ENCODE results near the gene AP1M1.

The AP1M1 gene

DNA sequence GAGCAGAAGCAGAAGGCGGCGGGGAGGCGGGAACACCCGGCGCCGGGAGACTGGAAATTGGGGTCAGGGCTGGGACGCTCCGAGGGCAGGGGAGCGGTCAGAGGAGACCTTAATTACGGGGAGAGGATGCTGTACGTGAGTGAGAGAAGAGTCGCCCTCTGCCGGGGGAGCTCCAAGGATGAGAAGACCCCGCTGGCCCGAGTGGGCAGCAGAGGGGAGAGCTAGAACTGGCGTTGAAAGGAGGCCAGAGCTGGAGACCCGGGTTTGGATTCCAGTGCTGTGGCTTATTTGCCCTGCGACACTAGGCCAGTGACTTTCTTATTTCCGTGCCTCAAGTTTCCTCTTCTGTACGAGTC is 12.0 kb upstream of the AP1M1 start:
- peak; percentile 38 to 45 for DNase-seq

DNA sequence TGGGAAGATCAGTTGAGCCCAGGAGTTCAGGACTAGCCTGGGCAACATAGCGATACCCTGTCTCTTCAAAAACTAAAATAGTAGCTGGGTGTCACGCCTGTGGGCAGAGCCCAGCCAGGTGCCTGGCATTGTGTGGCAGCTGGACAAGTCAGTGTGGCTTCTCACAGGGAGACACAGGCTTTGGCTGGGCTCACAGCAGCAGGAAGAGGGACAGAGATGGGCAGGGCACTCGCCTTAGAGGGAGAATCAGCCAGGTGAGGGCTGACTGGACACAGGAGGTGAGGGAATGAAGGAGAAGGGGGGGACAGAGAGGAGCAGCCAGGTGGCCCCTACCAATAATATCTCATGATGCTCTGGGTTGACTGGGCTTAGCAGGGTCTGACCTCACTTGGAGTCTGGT is 9.2 kb upstream of the AP1M1 start:
- DNase-seq = no peak

DNA sequence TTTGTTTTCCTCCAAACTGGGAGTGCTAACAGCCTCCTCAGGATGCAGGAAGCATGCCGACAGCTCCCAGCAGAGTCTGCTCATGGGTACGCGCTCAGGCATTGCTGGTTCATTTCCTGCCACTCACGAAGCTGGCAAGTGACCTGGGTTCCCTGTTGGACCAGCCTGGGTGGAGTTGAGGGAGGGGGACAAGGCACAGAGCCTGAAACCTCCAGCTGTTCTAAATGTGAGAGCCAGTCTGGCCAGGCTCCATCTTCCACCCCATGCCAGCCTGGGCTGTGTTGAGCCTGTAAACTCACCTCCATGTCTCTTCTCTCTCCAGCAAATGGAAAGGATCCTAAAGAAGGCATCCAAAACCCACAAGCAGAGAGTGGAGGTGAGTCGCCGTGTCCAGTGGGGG is 7.5 kb upstream of the AP1M1 start:
- no peak for DNase-seq

DNA sequence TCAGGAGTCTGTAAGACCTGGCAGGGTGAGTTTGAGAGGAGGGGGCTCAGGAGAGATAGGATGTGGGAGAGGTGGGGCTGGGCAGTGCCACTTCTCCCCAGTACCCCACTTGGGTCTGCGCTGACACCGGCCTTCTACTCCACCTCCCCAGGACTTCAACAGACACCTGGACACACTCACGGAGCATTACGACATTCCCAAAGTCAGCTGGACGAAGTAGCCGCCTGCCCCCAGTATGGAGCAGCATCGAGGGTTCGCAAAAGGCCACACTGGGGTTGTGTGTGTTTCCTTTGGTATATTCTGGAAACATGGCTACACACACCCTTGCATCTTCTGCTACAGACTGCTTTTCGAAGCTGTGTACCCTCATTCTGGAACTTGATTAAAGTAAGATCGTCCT is 7.0 kb upstream of the AP1M1 start:
- DNase-seq = no peak

DNA sequence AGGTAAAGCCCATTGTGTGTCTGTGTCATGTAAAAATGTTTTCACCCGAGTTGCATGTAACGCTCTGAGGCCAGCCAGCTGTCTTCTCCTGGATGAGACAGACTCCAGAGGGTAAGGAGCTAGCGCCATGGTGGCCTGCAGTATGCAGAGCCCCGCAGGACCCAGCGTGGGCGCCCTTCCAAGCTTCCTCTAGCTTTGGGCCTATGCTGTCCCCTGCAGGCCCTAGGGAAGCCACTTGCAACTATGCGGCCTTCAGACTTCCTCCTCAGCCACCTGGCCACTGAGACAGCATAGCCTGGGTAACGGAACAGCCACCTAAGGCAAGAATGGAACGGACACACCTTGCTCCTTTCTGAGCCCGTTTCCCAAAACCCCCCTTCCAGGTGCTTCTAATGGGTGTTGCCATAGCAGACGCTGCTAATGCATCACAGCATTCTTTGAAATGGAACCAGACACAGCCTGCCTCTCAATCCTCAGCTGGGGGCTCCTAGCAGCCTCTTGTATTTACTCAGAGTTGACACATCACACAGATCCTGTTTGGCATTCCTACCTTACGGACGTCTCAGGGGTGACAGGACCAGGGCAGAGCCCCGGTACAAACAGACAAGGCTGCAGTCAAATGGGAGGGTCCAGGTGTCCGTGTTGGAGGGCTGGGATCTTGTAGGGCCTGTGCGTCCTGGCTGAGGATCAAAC is 6.3 kb upstream of the AP1M1 start:
- no peak for DNase-seq

DNA sequence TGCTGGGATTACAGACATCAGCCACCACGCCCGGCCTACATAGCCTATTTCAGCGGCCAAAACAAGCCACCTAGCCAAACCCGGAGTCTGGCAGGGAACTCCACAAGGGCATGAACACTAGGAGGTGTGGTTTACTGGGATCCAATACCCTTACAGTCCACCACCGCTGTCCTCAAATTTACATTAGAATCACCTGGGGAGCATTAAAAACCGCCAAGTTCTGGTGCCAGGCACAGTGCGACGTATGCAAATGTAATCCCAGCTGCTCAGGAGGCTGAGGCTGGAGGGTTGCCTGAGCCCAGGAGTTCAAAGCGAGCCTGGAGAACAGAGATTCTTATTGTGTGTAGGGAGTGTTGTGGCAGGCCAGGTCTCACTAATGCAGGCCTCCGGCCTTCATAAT is 4.2 kb upstream of the AP1M1 start:
- no peak for DNase-seq

DNA sequence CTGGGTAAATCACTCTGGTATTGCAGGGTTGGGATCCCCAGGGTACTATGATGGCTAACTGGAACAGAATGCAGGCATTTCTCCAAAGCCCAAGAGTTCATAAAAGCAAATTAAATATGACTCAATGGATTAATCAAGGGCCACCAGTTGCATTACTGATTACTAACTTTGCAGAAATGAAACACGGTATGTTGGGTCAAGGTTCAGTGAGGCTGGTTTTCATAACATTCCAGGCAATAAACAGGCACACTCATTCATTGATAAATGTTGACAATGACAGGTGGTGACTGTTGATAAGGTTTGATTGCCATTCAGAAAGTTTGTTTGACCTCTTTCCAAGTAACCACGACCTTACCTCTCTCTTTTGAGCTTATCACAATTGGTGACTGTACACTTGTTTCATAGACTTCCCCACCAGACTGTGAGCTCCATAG is 506 bp upstream of the AP1M1 start:
- no peak for DNase-seq

DNA sequence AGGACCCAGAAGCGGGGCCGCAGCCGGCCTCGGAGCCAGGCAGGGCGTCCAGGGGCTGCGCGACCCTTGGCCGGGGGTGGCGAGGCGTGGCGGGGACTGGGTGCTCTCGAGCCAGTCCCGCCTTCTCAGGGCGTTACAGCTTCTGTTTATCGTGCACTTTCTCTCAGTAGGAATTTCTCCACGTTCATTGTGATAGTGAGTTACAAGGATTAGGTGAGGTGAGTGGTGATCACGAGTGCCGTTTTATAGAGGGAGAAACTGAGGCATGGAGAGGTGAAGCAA is 600 bp downstream of the AP1M1 start:
- no peak for DNase-seq

DNA sequence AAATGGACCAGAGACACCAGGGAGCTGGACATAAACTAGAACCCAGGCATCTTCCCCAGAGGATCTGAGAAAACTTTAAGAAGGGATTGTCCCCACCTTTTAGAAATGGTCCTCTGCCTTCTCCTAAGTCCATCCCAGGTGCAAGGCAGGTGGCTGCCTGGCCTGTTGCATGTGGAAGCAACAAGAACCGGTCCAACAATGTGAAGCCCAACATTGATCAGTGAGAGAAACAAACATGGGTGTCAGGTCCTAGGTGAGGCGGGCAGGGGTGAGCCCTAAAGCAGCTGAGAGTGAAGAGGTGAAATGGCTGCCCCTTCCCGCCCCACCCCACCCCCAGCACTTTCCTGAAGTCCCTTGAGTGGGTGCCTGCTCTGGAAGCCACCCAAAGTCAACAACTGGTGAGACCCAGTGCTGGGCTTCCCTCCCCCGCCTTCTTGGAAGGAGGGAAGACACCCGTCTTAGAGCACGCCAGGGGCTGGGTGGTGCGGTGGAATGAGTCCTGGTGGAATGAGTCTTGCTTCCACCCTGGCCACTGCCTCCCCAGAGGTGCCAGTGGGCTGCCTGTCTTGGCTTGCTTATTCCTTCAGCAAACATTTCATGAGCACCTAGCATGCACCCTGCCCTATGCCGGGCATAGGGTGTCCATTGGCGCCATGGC is 1.7 kb downstream of the AP1M1 start:
- no peak for DNase-seq

DNA sequence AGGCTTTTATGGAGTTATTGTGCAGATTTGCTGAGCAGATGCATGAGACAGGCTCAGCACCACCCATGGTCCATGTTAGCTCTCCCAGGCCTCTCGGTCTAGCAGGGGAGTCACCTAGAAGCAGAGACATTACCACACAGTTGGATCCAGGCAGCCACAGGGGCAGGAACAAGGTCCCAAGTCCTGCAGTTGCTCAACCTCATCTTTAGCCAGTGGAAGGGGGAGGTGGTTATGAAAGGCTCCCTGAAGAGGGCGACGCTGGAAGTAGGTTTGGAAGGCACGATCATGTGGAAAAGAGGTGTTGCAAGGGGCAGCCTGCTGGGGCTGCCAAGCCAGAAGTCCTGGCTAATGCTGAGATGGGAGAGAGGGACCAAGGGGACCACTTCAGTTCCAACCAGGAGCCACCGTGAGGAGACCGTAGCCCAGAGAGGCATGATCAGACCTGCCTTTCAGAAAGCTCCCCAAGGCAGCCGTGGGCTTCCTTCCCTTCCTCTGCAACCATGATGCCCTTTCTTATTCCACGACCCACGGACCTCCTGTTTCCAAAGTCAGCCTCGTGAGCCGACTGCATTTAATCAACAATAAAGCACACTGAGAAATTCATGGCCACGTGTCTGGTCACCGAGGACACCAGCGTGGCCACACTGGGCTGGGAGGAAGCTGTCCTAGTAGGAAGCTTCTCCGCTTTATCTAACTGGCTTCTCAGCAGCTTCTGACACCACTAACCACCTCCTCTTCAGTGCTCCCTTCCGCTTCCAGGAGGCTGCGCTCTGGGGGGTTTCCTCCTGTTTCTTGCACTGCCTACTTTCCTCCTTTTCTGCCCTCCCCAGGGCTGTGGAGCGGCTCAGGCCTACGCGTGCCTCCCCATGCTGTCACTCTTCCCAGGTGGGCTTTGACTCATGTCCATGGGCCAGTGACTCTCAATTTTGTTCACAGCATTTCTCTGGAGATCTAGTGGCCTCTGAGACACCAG is 2.6 kb downstream of the AP1M1 start:
- no peak for DNase-seq

DNA sequence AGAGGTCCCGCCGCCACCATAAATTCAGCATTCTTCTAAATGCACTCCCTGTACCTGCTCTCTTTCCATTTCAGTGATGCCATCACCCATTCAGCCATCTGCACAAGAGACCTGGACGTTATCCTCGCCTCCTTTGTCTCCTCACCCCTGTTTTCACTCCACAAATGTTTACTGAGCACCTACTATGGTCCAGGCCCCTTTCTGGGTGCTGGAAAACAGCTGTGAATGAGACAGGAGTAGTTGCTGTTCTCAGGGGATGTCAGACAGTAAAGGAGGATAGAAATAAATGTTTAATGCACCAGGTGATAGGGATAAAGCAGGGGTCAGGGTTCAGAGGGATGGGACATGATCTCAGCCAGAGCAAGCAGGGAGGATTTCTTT is 3.3 kb downstream of the AP1M1 start:
- no peak for DNase-seq

DNA sequence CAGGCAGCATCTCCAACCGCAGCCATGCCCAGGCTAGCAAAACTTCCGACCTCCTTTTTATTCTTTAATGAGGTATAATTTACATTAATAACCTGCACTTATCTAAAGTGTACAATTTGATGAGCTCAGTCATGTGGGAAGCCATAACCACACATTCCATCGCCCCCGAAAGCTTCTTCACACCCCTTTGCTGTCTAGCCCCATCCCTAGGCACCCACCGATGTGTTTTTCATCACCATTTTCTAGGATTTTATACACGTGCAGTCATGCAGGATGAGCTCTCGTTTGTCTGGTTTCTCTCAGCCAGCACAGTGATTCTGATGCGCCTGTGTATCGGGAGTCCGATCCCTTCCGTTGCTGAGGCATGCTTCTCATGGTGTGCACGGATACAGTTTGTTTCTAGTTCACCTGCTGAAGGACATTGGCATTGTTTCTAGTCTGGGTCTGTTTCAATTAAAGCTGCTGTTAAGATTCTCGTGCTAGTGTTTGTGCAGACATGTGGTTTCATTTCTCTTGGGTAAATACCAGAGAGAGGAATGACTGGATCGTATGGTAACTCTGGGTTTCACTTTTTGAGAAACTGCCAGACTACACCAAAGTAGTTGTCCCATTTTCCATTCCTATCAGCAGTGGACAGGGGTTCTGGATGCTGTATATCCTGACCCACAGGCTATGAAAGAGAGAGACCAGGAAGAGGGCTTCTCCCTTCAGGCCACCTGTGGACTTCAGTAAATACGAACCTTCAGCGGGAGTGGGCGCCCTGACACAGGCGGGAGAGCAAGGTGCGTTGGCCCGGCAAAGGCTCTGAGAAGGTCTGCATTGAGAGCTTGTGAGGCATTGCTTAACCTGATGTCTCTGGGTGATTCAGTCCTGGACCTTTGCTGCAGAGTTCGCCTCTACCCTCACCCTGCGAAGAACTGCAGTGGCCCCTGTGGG is 4.9 kb downstream of the AP1M1 start:
- no peak for DNase-seq

DNA sequence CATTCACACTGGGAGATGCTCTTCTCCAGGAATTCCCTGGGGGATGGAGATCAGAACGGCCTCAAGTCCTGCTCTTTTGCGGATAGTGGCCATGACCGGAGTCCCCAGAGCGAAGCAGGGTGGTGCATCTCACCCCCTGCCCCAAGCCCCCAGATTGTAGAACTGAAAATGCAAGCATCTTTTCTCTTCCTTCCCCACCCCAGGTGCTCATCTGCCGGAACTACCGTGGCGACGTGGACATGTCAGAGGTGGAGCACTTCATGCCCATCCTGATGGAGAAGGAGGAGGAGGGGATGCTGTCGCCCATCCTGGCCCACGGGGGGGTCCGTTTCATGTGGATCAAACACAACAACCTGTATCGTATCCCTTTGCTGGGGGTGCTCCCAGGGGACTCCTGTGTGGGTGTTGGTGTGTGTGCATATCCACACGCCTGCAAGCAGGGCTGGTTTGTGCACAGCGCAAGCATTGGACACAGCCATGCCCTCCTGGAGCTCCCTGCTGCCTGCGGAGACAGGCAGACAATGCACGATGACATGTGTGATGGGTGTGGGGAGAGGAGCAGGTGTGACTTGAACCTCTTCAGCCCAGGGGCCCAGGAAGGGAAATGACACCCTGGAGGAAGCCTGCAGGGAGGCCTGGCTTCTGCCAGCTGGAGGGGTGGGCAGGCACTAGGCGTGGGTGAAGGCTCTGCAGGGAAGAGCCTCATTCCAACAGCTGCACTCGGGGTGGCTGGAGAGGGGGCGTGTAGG is 5.7 kb downstream of the AP1M1 start:
- DNase-seq = no peak

DNA sequence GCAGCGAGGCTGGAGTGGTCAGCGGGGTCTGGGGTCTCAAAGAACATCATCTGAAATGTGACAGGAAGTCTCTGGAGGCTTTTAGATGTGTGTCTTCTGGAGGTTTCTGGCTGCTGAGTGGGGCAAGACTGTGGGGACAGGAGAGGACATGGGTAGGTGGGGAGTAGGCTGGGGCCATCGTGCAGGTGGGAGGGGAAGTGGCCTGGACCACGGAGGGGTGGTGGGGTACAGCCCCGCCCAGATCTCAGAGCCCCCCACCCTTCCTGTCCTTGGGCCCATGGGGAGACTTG is 6.2 kb downstream of the AP1M1 start:
- DNase-seq = no peak

DNA sequence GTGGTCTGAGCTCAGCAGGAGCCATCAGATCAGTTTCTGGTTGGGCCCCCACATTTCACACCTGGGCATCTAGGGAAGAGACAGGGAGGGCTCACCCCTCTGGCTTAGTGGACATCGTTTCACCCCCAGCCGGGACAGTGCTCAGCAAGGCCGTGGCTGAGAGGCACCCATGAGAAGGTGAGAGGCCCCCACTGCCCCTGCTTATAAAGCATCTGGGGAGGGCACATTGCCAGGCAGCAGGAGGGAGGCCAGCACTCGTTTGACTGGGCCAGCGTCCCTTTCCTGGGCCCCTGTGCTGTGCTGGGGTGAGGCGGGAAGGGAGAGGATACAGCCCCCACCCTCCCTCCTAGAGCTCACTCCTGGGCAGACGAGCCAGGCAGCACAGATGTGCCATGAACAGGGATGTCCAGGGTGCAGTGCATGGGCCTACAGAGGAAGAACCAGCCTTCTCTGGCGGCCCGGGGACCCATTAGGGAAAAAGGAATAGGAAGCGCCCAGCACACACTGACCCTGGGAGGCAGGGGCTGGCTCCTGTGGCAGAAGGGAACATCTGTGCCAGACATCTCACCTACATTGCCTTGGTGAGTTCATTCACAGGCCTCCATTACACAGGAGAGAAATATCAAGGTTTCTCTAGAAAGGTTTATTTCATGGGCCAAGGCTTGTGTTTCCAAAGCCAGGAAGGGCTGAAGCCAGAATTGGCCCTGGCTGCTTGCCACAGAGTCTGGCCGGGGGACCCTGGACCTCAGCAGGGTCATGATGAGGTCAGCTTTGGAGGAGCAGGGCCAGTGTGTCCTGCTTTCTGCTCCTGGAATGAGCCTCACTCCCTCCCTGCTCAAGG is 7.7 kb downstream of the AP1M1 start:
- no peak for DNase-seq

DNA sequence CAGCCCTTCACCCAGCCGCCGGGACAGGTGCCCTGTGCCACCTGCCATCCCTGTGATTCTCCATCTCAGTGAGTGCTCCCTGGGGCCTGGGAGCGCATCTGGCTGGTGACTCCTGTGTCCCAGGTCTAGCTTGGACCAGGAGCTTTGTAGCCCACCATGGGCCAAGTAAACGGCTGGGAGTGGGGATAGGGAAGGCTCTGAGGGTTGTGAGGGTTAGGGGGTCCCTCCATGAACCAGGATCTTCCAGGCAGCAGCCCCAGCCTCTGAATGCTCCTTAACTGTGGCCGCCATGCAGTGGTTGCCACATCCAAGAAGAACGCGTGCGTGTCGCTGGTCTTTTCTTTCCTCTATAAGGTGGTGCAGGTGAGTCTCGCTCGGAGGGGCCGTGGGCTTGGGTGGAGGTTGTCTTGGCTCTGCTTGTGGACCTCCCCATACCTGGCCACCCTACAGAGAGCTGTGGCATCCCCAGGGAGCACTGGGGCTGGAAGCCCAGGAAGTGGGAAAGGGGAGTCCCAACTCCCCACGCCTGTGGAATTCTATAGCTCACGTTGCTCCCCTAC is 8.4 kb downstream of the AP1M1 start:
- DNase-seq = no peak

DNA sequence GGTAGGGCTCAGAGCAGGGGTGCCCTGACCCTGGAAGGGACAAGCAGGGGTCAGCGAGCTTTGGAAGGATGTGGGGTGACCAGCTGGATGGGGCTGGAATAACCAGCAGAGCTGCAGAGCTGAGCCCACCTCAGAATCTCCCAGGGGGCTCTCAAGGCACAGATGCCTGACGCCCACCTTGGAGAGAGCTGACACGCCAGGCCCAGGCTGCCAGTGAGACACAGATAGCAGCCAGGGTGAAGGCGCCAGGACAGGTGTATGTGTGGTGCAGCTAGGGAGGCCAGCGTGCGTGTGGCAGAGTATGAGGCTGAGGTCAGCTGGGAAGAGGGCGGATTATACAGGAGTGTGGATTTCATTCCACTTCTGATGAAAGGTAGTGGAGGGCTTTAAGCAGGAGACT is 8.9 kb downstream of the AP1M1 start:
- no peak for DNase-seq

DNA sequence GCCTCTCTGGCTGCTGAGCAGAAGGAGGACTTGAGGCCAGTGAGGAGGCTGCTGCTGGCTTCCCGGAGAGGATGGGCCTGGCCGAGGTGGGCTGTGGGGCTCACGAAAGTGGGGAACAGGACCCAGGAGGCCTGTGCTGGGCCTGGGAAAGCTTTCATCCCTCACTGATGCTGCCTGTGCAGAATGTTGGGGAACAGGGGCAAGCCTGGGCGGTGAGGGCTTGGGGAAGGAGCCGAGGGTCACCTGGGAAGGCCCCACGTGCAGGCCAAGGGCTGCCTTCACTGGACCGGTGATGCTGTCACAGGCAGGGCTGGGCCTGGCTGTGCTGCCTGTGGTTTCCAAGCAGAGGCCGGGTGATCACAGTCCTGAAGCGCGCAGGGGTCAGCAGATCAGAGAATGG is 9.4 kb downstream of the AP1M1 start:
- DNase-seq = no peak

DNA sequence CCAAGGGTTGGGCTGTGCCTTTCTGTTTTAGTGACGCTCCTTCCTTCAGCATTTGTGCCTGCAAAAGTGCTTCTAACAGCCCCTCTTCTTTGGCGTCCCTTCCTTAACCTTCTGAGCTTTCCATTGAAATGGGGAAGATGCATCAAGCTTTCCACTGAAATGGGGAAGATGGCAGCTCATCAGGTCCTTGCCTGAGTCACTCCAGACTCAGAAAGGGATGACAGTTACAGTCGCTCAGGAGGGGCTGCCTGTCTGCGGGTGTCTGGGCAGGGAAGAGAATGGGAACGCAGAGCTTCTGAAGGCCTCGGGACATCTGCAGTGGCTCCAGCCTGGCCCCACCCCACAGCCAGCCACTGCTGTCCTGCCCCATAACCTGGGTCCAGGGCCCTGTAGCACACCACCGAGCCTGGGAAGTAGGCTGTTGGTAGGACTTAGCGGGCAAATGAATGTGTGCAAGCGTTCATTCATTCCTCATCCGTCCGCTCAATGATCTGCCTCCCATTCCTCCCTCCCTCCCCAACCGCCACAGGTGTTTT is 9.8 kb downstream of the AP1M1 start:
- DNase-seq = no peak

DNA sequence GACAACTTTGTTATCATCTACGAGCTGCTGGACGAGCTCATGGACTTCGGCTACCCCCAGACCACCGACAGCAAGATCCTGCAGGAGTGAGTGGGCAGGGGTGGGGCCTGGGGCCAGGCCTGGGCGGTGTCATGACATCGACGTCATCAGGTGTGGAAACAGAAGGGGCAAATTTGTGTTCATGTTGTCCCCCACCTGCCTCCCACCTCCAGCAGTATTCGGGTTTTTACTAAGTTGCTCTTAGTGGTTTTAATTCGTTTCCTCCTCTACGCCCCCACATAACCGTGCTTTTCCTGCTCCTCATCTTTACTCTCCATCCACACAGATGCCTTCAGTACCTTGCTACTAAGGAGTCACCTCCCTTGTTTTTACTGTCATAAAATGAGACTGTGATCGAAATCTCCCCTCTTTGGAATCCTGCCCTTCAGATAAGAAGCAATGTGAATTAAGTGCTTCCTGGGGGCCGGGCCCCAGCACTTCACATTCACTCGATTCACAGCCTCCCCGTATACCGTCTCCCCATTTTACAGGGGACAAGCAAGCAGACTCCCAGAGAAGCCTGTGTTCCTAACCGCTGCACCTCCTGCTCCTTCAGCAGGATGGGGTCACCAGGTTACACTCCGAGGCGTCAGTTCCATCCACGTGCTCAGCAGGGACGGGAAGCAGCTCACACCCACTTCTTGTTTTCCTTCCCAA is 10.5 kb downstream of the AP1M1 start:
- DNase-seq = no peak

All from CD4-positive, alpha-beta T cell treated with Interferon alpha-2 for 1 hour (primary cell).